Nephron progenitor cell (in vitro differentiated cells): Measurements from ENCODE around the gene SCNN1G.
"Not testable (repeated sequence)": the region's sequence is repeated elsewhere in the genome, so short reads cannot be mapped to it uniquely, and the experiment has no call there.

Experiments used
- DNase-seq: peaks from one replicate; pipeline ENCODE4 v3.0.0; 2021
- H3K27ac Mint-ChIP-seq: 2 replicates; pipeline ENCODE4 v1.8.0; 2021; ENCODE audit warnings: mild to moderate bottlenecking, moderate library complexity, mixed read lengths
- H3K27me3 Mint-ChIP-seq: 2 replicates; pipeline ENCODE4 v1.8.0; 2021; ENCODE audit warnings: mild to moderate bottlenecking, low read depth, mixed read lengths; ENCODE audit not compliant: poor library complexity
- H3K36me3 Mint-ChIP-seq: 2 replicates; pipeline ENCODE4 v1.8.0; 2021; ENCODE audit warnings: low read depth, mixed read lengths
- H3K4me1 Mint-ChIP-seq: 2 replicates; pipeline ENCODE4 v1.8.0; 2021; ENCODE audit warnings: mixed read lengths
- H3K4me3 Mint-ChIP-seq: 2 replicates; pipeline ENCODE4 v1.8.0; 2021; ENCODE audit warnings: mild to moderate bottlenecking, moderate library complexity, mixed read lengths
- H3K9me3 Mint-ChIP-seq: 2 replicates; pipeline ENCODE4 v1.8.0; 2021; ENCODE audit warnings: mild to moderate bottlenecking, moderate library complexity, mixed read lengths
- CTCF ChIP-seq: fragments of 200-600 bp; sonication (generic); IDR thresholded peaks from 2 replicates; pipeline ENCODE4 v1.5.0; 2021; ENCODE audit warnings: antibody characterized with exemption

Gene SCNN1G

GRCh38 chr16:23140107-23140506 is 42.4 kb upstream of the SCNN1G start:
- TF ChIP-seq CTCF = no peak
- H3K4me1 Mint-ChIP-seq = peaks cover 9% of the 10 kb centered on the region
- peaks cover 23% of the 10 kb centered on the region for H3K9me3 Mint-ChIP-seq
- H3K36me3 Mint-ChIP-seq = peaks cover 24% of the 10 kb centered on the region
- DNase-seq = no peak
- no peak overlapping the region for H3K4me3 Mint-ChIP-seq
- no peaks in the 10 kb centered on the region for H3K27me3 Mint-ChIP-seq
- no peak overlapping the region for H3K27ac Mint-ChIP-seq

GRCh38 chr16:23141033-23141432 is 41.5 kb upstream of the SCNN1G start:
- no peak for DNase-seq
- Mint-ChIP-seq H3K4me3 (no peak overlapping the region), H3K27ac (no peak overlapping the region), H3K36me3 (peaks cover 15% of the 10 kb centered on the region), H3K4me1 (peaks cover 18% of the 10 kb centered on the region), H3K27me3 (no peaks in the 10 kb centered on the region), H3K9me3 (peaks cover 14% of the 10 kb centered on the region)
- no peak for TF ChIP-seq CTCF

- H3K27ac Mint-ChIP-seq = no peak overlapping the region
- no peaks in the 10 kb centered on the region for H3K27me3 Mint-ChIP-seq
- H3K4me1 Mint-ChIP-seq = peaks cover 22% of the 10 kb centered on the region
- no peak for TF ChIP-seq CTCF
- no peak overlapping the region for H3K4me3 Mint-ChIP-seq
- H3K36me3 Mint-ChIP-seq = peaks cover 14% of the 10 kb centered on the region
- peaks cover 11% of the 10 kb centered on the region for H3K9me3 Mint-ChIP-seq
- DNase-seq = no peak
Observed at GRCh38 chr16:23141500-23141899, 41.0 kb upstream of the SCNN1G start.

GRCh38 chr16:23141959-23142740 is 40.4 kb upstream of the SCNN1G start:
- Mint-ChIP-seq H3K4me1 (peaks cover 29% of the 10 kb centered on the region), H3K27ac (no peak overlapping the region), H3K9me3 (peaks cover 11% of the 10 kb centered on the region), H3K4me3 (no peak overlapping the region), H3K27me3 (no peaks in the 10 kb centered on the region), H3K36me3 (peaks cover 14% of the 10 kb centered on the region)
- no peak for TF ChIP-seq CTCF
- no peak for DNase-seq

GRCh38 chr16:23143391-23143790 is 39.2 kb upstream of the SCNN1G start:
- Mint-ChIP-seq H3K4me1 (peaks cover 39% of the 10 kb centered on the region), H3K4me3 (no peak overlapping the region), H3K27me3 (peaks cover 3% of the 10 kb centered on the region), H3K36me3 (peaks cover 5% of the 10 kb centered on the region), H3K9me3 (peaks cover 3% of the 10 kb centered on the region), H3K27ac (no peak overlapping the region)
- no peak for TF ChIP-seq CTCF
- DNase-seq = no peak

- not testable (repeated sequence) for H3K4me3 Mint-ChIP-seq, H3K36me3 Mint-ChIP-seq, H3K27me3 Mint-ChIP-seq, H3K27ac Mint-ChIP-seq, H3K9me3 Mint-ChIP-seq, DNase-seq
- peaks cover 39% of the 10 kb centered on the region for H3K4me1 Mint-ChIP-seq
Observed at GRCh38 chr16:23144393-23144792, 38.2 kb upstream of the SCNN1G start.
